Ovary (tissue), 9 donors: ENCODE results near the gene ADPRHL1. TPM values are rescaled to one million over a fixed set of nuclear protein-coding genes. Genes with fewer than 3 reads are reported as not detected.
A peak's percentile ranks its signal among the peaks of the same experiment; 100 is the strongest.

Experiments used
- DNase-seq, 5 donors: peaks; one replicate each; pipeline ENCODE4 v3.0.0-alpha.2; 2019 to 2020
- H3K27ac ChIP-seq, 2 donors: fragments of 200-600 bp; one replicate each; pipeline versions ENCODE4 v1.5.1 to v1.8.0; 2019 to 2022
- H3K27me3 ChIP-seq: fragments of 200-600 bp; one replicate; pipeline ENCODE4 v1.8.0; 2022
- H3K36me3 ChIP-seq: fragments of 200-600 bp; sonication (generic); one replicate; pipeline ENCODE4 v1.5.1; 2019
- H3K4me1 ChIP-seq: one replicate; pipeline ENCODE4 v1.8.1; 2013; ENCODE audit warnings: mild to moderate bottlenecking, moderate library complexity; ENCODE audit not compliant: insufficient read depth
- H3K4me3 ChIP-seq: fragments of 200-600 bp; sonication (generic); one replicate; pipeline ENCODE4 v1.5.1; 2017
- H3K9me3 ChIP-seq, 2 donors: fragments of 200-600 bp in 1 of 2; sonication (generic) in 1 of 2; one replicate each; pipeline versions ENCODE4 v1.5.1 to v1.8.1; 2013 to 2019; ENCODE audit warnings: mild to moderate bottlenecking in 1 of 2, moderate library complexity in 1 of 2
- CTCF ChIP-seq, 3 donors: fragments of 450-650 bp in 2 of 3; fragments of 200-600 bp in 1 of 3; IDR thresholded peaks; one replicate each; pipeline versions ENCODE4 v1.5.1 to v1.8.0; 2016 to 2022; ENCODE audit warnings: antibody characterized with exemption in 3 of 3, mild to moderate bottlenecking in 1 of 3
- EP300 ChIP-seq: sonication (generic); formaldehyde crosslinking; IDR thresholded peaks from one replicate; pipeline ENCODE4 v1.6.1; 2017; ENCODE audit warnings: antibody characterized with exemption
- POLR2A ChIP-seq: fragments of 450-650 bp; IDR thresholded peaks from one replicate; pipeline ENCODE4 v1.6.1; 2017; ENCODE audit warnings: antibody characterized with exemption, mild to moderate bottlenecking, moderate library complexity
- WGBS, 3 donors: extraction: QIAGEN DNeasy Blood & Tissue Kit in 1 of 3; methylation state at CpG; one replicate each; pipeline versions ENCODE4 v1.1.5 to v1.1.7; 2013 to 2017; 5-methylcytosine and 5-hydroxymethylcytosine counted together
- intact Hi-C, 4 donors: fragments of 100-400 bp; cut with DNase I; formaldehyde crosslinking; loops; one replicate each; pipeline versions ENCODE4 v1.11.0 to v1.15.1; 2022 to 2023
- polyA plus RNA-seq, 2 donors: library from polyadenylated mRNA; stranded (reverse); fragments of 200-250 nt in 1 of 2; fragments of 350-450 nt in 1 of 2; fragmentation: Illumina TruSeq in 1 of 2; extraction: RNeasy Lipid Tissue Mini Kit (QIAGEN cat#74804) in 1 of 2; gene quantifications; one replicate each; pipeline ENCODE4 v1.2.3, GENCODE V29; 2013 to 2014
- total RNA-seq, 7 donors: library from RNA; depleted of rRNA in 2 of 7; stranded (reverse); fragments of >200 nt in 2 of 7; fragmentation: NEBNext Ultra II Directional in 3 of 7; extraction: Animal tissue kit (Norgen Biotek cat#: 25700) in 3 of 7; gene quantifications; one replicate each; pipeline versions ENCODE4 v1.1.0 to v1.2.4, GENCODE V29; 2016 to 2023
- donor health status: DM: no; HTN: no; CAD: no; lungs with moderate emphysema.
- donor health status: DM: no; HTN: no; CAD: no.
- donor health status: Bipolar disorder and iron deficiency.
- donor health status: DM: yes; HTN: yes; CAD: no.
- donor health status: DM: no; HTN: no; CAD: no.
- donor health status: DM: yes; HTN: yes; CAD: no.

ADPRHL1 gene
- total and polyA plus RNA-seq, 9 donors, result 1.6 to 5.0 (median 2.2) TPM

GRCh38 chr13:113491982-113492381, 38.7 kb upstream of the ADPRHL1 start:
- H3K27ac ChIP-seq, result peak overlapping the region; percentile 36 to 90
- intact Hi-C loops, result no loop called here
- H3K27me3 ChIP-seq, result no peaks in the 10 kb centered on the region
- DNase-seq, result no peak
- H3K9me3 ChIP-seq, result no peaks in the 10 kb centered on the region
- H3K4me1 ChIP-seq, result peaks cover 16% of the 10 kb centered on the region
- WGBS, 3 donors, result 49 to 57% (median 54%) methylated on average over 9 of the region's 9 CpGs
- peak overlapping the region; percentile 76 for H3K4me3 ChIP-seq
- TF ChIP-seq CTCF (IDR thresholded peaks at IDR 0.05) (no peak), POLR2A (no peak), EP300 (no peak)
- no peaks in the 10 kb centered on the region for H3K36me3 ChIP-seq

GRCh38 chr13:113491418-113491883, 38.2 kb upstream of the ADPRHL1 start:
- DNase-seq, result peak; percentile 42 to 70 (median 61)
- 0 to 10% (median 2%) methylated on average over 22 of the region's 22 CpGs for WGBS, 3 donors
- H3K27ac ChIP-seq, result peak overlapping the region; percentile 77 to 90
- H3K4me1 ChIP-seq, result peaks cover 14% of the 10 kb centered on the region
- no peaks in the 10 kb centered on the region for H3K27me3 ChIP-seq
- H3K9me3 ChIP-seq, result no peaks in the 10 kb centered on the region
- TF ChIP-seq EP300 (no peak), CTCF (IDR thresholded peaks at IDR 0.05) (no peak), POLR2A (no peak)
- H3K4me3 ChIP-seq, result peak overlapping the region; percentile 76
- intact Hi-C loops, result no loop called here
- no peaks in the 10 kb centered on the region for H3K36me3 ChIP-seq

GRCh38 chr13:113490496-113491417, 37.5 kb upstream of the ADPRHL1 start, which contains the start of gene DCUN1D2:
Gene DCUN1D2 (minus strand): TSS chr13:113490711. CDS start chr13:113490669, 42 bp downstream.
- intact Hi-C loops, result no loop called here
- peak; percentile 94 to 97 (median 95) for DNase-seq
- TF ChIP-seq EP300 (no peak), POLR2A (peak; percentile 49), CTCF (IDR thresholded peaks at IDR 0.05) (peak in 1 of 3 donors; percentile 26)

GRCh38 chr13:113489549-113490495, 36.5 kb upstream of the ADPRHL1 start:
- Histone ChIP-seq H3K4me3 (peak overlapping the region; percentile 76), H3K9me3 (no peaks in the 10 kb centered on the region), H3K27me3 (no peaks in the 10 kb centered on the region), H3K4me1 (peaks cover 12% of the 10 kb centered on the region), H3K36me3 (no peaks in the 10 kb centered on the region), H3K27ac (peak overlapping the region in 1 of 2 donors; percentile 90)
- no peak for TF ChIP-seq POLR2A
- no peak for TF ChIP-seq CTCF (IDR thresholded peaks at IDR 0.05)
- TF ChIP-seq EP300, result no peak
- WGBS, 3 donors, result 2 to 3% (median 2%) methylated on average over 43 to 54 of the region's 54 CpGs
- intact Hi-C loops, result no loop called here
- peak in 2 of 5 donors; percentile 50 to 66 for DNase-seq

More at GRCh38 chr13:113490496-113491417, 37.5 kb upstream of the ADPRHL1 start, which contains the start of gene DCUN1D2:
- Histone ChIP-seq H3K4me3 (peak within 1 kb of the TSS; percentile 76), H3K36me3 (no peaks in the 10 kb centered on the region), H3K27ac (peak within 1 kb of the TSS; percentile 77 to 90), H3K27me3 (no peaks in the 10 kb centered on the region), H3K9me3 (no peaks in the 10 kb centered on the region), H3K4me1 (peaks cover 14% of the 10 kb centered on the region)
- 0 to 1% (median 1%) methylated on average over 83 to 115 of the region's 115 CpGs for WGBS, 3 donors
